ENCODE results near the gene OLR1.

- TF ChIP-seq EZH2 (IDR thresholded peaks at IDR 0.05; ENCODE audit: borderline replicate concordance, low read length) = no peak
- TF ChIP-seq, protein P1, sequence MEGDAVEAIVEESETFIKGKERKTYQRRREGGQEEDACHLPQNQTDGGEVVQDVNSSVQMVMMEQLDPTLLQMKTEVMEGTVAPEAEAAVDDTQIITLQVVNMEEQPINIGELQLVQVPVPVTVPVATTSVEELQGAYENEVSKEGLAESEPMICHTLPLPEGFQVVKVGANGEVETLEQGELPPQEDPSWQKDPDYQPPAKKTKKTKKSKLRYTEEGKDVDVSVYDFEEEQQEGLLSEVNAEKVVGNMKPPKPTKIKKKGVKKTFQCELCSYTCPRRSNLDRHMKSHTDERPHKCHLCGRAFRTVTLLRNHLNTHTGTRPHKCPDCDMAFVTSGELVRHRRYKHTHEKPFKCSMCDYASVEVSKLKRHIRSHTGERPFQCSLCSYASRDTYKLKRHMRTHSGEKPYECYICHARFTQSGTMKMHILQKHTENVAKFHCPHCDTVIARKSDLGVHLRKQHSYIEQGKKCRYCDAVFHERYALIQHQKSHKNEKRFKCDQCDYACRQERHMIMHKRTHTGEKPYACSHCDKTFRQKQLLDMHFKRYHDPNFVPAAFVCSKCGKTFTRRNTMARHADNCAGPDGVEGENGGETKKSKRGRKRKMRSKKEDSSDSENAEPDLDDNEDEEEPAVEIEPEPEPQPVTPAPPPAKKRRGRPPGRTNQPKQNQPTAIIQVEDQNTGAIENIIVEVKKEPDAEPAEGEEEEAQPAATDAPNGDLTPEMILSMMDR (conservative IDR thresholded peaks at IDR 0.05 in 1 of 2, IDR thresholded peaks at IDR 0.05 in 1 of 2; ENCODE audit: extremely low read depth in 1 of 2, insufficient read depth in 1 of 2, low read depth in 1 of 2, low read length in 2 of 2) = no peak
Measured at GRCh38 chr12:10135126-10135525, 36.8 kb downstream of the OLR1 start.

Measured in mammary epithelial cell (primary cell).